ENCODE data around the gene STK38L.

GRCh38 chr12:27221625-27222387 lies 22.3 kb upstream of the STK38L start:
- no peak for TF ChIP-seq CTCF (IDR thresholded peaks at IDR 0.05; ENCODE audit: insufficient read depth, low read depth, low read length)
- TF ChIP-seq EZH2 (IDR thresholded peaks at IDR 0.05; ENCODE audit: insufficient read depth, low read length) = no peak

Data from astrocyte (in vitro differentiated cells and primary cell).